Omental fat pad (tissue), 4 donors: ENCODE results near the gene PERM1. TPM values are rescaled to one million over a fixed set of nuclear protein-coding genes. Genes with fewer than 3 reads are reported as not detected.

Experiments
- ATAC-seq: fragments of 150-250 bp; one replicate; pipeline ENCODE4 v1.9.1; 2016; ENCODE audit warnings: mild to moderate bottlenecking, moderate library complexity; ENCODE audit not compliant: low FRiP score
- DNase-seq: peaks from one replicate; pipeline ENCODE4 v3.0.0-alpha.2; 2019; ENCODE audit warnings: low spot score
- total RNA-seq, 4 donors: library from RNA; depleted of rRNA; stranded (reverse); fragments of >200 nt; gene quantifications; one replicate each; pipeline ENCODE4 v1.1.0, GENCODE V29; 2016
- TF ChIP-seq, protein P1 (sequence below), 3 donors: fragments of 450-650 bp; IDR thresholded peaks; one replicate each; pipeline ENCODE4 v1.5.1; 2016 to 2017; ENCODE audit warnings: antibody characterized with exemption in 3 of 3, mild to moderate bottlenecking in 3 of 3, moderate library complexity in 2 of 3

PERM1 gene
- total RNA-seq, 4 donors from 2014 or later: 0.36 to 1.4 TPM; not detected in 2

DNA sequence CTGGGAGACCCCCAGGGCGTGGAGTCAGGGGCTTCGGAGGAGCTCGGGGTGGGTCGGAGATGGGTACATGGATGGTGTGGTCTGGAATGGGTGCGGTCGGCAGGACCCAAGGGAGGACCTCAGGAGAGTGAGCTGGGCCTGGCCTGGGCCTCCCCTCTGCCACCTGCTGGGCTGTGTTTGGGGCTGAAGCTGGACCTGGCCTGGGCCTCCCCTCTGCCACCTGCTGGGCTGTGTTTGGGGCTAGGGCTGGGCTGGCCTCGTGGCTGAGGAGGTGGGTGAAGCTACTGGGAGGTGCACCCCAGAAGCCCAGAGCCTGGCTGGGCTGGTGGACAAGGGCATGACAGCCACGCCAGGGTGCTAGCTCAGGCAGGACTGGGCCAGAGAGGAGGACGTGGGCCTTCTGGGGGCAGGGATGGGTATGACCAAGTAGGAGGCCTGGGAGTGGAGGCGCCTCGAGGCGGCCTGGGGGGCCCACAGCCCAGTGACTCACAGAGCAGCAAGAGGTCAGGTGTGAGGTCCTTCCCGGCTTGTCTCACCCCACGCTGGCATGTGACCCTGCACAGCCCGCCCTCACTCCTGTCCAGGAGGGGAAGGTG lies 43.7 kb downstream of the PERM1 start:
- ATAC-seq (peak; percentile 20), DNase-seq (no peak)
- TF ChIP-seq, protein P1, sequence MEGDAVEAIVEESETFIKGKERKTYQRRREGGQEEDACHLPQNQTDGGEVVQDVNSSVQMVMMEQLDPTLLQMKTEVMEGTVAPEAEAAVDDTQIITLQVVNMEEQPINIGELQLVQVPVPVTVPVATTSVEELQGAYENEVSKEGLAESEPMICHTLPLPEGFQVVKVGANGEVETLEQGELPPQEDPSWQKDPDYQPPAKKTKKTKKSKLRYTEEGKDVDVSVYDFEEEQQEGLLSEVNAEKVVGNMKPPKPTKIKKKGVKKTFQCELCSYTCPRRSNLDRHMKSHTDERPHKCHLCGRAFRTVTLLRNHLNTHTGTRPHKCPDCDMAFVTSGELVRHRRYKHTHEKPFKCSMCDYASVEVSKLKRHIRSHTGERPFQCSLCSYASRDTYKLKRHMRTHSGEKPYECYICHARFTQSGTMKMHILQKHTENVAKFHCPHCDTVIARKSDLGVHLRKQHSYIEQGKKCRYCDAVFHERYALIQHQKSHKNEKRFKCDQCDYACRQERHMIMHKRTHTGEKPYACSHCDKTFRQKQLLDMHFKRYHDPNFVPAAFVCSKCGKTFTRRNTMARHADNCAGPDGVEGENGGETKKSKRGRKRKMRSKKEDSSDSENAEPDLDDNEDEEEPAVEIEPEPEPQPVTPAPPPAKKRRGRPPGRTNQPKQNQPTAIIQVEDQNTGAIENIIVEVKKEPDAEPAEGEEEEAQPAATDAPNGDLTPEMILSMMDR (IDR thresholded peaks at IDR 0.05): no peak

DNA sequence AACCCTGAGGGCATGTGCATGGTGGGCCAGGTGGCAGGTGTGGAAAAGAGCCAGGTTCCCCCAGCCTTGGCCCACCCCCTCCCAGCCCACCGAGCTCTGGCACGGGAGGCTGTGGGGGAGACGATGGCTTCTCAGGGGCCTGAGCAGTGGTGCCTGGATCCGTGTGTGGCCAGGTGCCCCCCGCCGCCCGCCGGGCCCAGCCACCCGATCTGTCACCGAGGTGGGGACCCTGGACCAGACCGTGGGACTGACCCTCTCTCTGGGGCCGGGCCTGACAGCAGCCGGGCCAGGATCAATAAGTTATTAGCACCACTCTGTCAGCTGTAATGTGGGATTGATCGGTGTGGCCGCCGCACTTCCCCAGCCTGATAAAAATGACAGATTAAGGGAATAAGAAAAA lies 44.4 kb downstream of the PERM1 start:
- TF ChIP-seq, protein P1 (IDR thresholded peaks at IDR 0.05): no peak
- no peak for DNase-seq
- ATAC-seq: no peak

- TF ChIP-seq, protein P1 (IDR thresholded peaks at IDR 0.05): no peak
- ATAC-seq (no peak), DNase-seq (no peak)
Observed at GRCh38 chr1:936348-937264, 45.3 kb downstream of the PERM1 start.

DNA sequence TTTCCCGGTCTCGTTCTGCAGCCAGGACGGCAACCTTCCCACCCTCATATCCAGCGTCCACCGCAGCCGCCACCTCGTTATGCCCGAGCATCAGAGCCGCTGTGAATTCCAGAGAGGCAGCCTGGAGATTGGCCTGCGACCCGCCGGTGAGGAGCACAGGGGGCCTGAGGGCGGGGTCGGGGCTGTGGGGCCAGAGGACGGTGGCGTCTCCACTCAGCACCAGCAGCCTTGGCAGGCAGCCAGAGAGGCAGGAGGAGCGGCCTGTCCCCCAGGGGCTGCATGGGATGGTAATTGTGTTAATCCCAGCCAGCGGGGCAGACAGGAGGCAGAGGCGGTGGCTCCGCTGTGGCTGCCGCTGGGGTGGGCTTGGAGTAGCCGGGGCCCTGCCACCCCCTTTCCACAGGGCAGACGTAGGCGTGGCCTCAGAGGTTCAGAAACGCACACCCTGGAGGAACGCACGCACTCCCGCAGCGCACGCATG lies 46.1 kb downstream of the PERM1 start:
- ATAC-seq: no peak
- DNase-seq: no peak
- TF ChIP-seq, protein P1 (IDR thresholded peaks at IDR 0.05): no peak

DNA sequence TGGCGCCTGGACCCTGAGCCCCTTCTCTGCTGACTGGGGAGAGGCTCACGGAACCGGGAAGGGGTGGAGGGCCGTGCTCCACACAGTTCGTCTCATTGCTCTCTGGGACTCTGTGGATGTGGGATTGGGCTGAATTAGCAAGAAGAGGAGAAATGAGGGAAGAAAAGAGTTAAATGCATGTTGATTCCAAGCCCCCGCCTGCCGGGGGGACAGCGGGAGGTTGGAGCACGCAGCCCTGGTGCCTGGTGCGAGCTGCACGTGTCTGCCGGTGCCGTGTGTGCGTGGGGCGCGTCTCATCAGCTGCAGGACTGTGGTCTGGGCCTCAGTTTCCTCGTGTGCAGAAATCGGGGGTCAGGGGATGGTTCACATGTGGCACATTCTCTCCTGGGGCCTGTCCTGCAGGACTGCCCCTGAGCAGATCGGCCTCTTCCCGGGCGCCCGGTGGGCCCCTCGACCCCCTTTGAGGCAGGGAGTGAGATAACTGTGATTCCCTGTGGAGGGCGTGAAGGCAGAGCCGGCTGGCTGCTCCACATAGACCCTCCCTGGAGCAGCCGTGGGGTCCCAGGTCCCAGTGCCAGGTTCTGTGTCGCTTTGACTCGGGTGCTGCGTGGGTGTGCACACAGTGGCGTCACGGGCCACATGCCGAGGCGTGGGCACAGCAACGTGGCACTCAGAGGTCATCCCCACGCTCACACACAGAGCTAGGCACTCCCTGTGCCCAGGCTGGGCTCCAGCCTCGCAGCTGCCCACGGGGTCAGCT lies 46.7 kb downstream of the PERM1 start:
- DNase-seq (no peak), ATAC-seq (no peak)
- TF ChIP-seq, protein P1 (IDR thresholded peaks at IDR 0.05): no peak

DNA sequence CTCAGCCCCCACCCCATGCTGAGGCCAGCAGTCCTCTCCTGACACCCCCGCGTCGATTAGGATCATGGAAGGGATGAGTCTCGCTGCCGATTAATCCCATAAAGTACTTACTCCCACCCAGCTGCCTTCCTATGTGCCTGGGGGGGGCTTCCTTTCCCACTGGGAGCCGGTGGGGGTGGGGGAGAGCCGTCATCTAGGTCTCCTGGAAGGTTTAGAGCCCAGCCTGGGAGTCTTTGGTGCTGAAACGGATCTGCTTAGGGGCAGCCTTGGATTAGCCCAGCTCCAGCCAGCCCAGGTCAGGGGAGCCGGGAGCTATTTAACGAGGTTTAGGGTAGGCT lies 48.3 kb downstream of the PERM1 start:
- ATAC-seq (no peak), DNase-seq (no peak)
- TF ChIP-seq, protein P1 (IDR thresholded peaks at IDR 0.05): no peak
